HL-60 (cell line): Measurements from ENCODE around the gene MICAL2.

ENCODE experiments used
- DNase-seq, 2 experiments: peaks; one replicate each; pipeline ENCODE4 v3.0.0-alpha.2; 2010 to 2020; ENCODE audit warnings: low read depth in 1 of 2, low spot score in 1 of 2
- H3K27ac ChIP-seq: fragments of 250-450 bp; sonication (Bioruptor Pico); replicated peaks from 2 replicates; pipeline ENCODE4 v1.5.1; 2020; ENCODE audit warnings: mild to moderate bottlenecking, moderate library complexity
- H3K27me3 ChIP-seq: fragments of 250-450 bp; sonication (Bioruptor Pico); 2 replicates; pipeline ENCODE4 v1.5.1; 2021; ENCODE audit warnings: mild to moderate bottlenecking, moderate library complexity; ENCODE audit not compliant: insufficient read depth, poor library complexity, severe bottlenecking
- H3K4me3 ChIP-seq: replicated peaks from 2 replicates; pipeline ENCODE4 v1.5.1; 2011; ENCODE audit warnings: mild to moderate bottlenecking, control low read depth, low read length; ENCODE audit not compliant: insufficient read depth
- CTCF ChIP-seq: IDR thresholded peaks from one replicate; pipeline ENCODE4 v1.5.1; 2011; ENCODE audit warnings: low read length, control low read depth, inconsistent platforms; ENCODE audit not compliant: insufficient read depth
- GABPA ChIP-seq: IDR thresholded peaks from 2 replicates; pipeline ENCODE4 v1.6.1; 2012; ENCODE audit warnings: low read depth
- POLR2AphosphoS5 ChIP-seq: IDR thresholded peaks from 2 replicates; pipeline ENCODE4 v1.6.1; 2012; ENCODE audit warnings: low read depth
- REST ChIP-seq: IDR thresholded peaks from 2 replicates; pipeline ENCODE4 v1.6.1; 2012; ENCODE audit warnings: low read depth; ENCODE audit not compliant: insufficient replicate concordance
- SPI1 ChIP-seq: IDR thresholded peaks from 2 replicates; pipeline ENCODE4 v1.6.1; 2012; ENCODE audit warnings: low read depth, mild to moderate bottlenecking, borderline replicate concordance

Gene MICAL2

GRCh38 chr11:12251666-12252560 is 141.5 kb downstream of the MICAL2 start:
- TF ChIP-seq POLR2AphosphoS5, result no peak
- TF ChIP-seq CTCF, result no peak
- no peak for TF ChIP-seq GABPA
- TF ChIP-seq SPI1, result no peak
- TF ChIP-seq REST, result no peak
- no peak overlapping the region for H3K27ac ChIP-seq
- no peaks in the 10 kb centered on the region for H3K27me3 ChIP-seq
- DNase-seq, result no peak
- H3K4me3 ChIP-seq, result no peak overlapping the region

- no peak for DNase-seq
- TF ChIP-seq REST (no peak), GABPA (no peak), POLR2AphosphoS5 (no peak), SPI1 (no peak), CTCF (no peak)
- H3K4me3 ChIP-seq, result no peak overlapping the region
- no peaks in the 10 kb centered on the region for H3K27me3 ChIP-seq
- H3K27ac ChIP-seq, result no peak overlapping the region
These were observed 143.5 kb downstream of the MICAL2 start for GRCh38 chr11:12253843-12254281.

- Histone ChIP-seq H3K27me3 (no peaks in the 10 kb centered on the region), H3K27ac (no peak overlapping the region), H3K4me3 (no peak overlapping the region)
- no peak for TF ChIP-seq CTCF
- no peak for TF ChIP-seq REST
- TF ChIP-seq GABPA, result no peak
- no peak for DNase-seq
These were observed 148.1 kb downstream of the MICAL2 start for GRCh38 chr11:12258451-12258850.
